IMR-90 (cell line): ENCODE results near the gene BEGAIN. TPM values are rescaled to one million over a fixed set of nuclear protein-coding genes. Genes with fewer than 3 reads are reported as not detected.

Experiments used
- ATAC-seq: fragments of 200-7000 bp; cut with Tn5 transposase; 2 replicates; pipeline ENCODE4 v1.9.1; 2020; ENCODE audit warnings: low read depth, mild to moderate bottlenecking, moderate library complexity
- BruUV-seq: library from RNA; stranded (reverse); fragments of 400-500 nt; replicated peaks from 2 replicates; lab custom pipeline; 2021; lab: Mats Ljungman, UMichigan
- CTCF ChIA-PET: fragments of 300-600 bp; formaldehyde crosslinking; extraction: SDS; loops from one replicate; lab custom pipeline; 2021; ENCODE audit warnings: antibody characterized with exemption; lab: Yijun Ruan, JAX
- POLR2A ChIA-PET: fragments of 300-600 bp; sonication (Branson Sonifier 250); formaldehyde crosslinking; loops from one replicate; lab custom pipeline; 2022; ENCODE audit warnings: antibody characterized with exemption; ENCODE audit not compliant: unreplicated experiment; lab: Charles Lee
- DNase-seq: peaks from one replicate; pipeline ENCODE4 v3.0.0; 2013
- H2AFZ ChIP-seq: replicated peaks from 2 replicates; pipeline ENCODE3; 2013; ENCODE audit warnings: low read length, mild to moderate bottlenecking; ENCODE audit not compliant: poor library complexity
- H2AK5ac ChIP-seq: 2 replicates; pipeline ENCODE4 v1.6.1; 2013; ENCODE audit warnings: low read depth, low read length, inconsistent platforms
- H2AK9ac ChIP-seq: replicated peaks from 2 replicates; pipeline ENCODE3; 2013; ENCODE audit warnings: mild to moderate bottlenecking, low read depth, low read length, moderate library complexity; ENCODE audit not compliant: poor library complexity
- H2BK120ac ChIP-seq: 2 replicates; pipeline ENCODE4 v1.6.1; 2013; ENCODE audit warnings: low read depth, low read length, inconsistent platforms
- H2BK15ac ChIP-seq: 3 replicates; pipeline ENCODE4 v1.6.1; 2013; ENCODE audit warnings: low read depth, low read length, inconsistent platforms
- H2BK20ac ChIP-seq: 2 replicates; pipeline ENCODE4 v1.6.1; 2013; ENCODE audit warnings: low read depth, mild to moderate bottlenecking, inconsistent platforms, low read length, moderate library complexity
- H2BK5ac ChIP-seq: 2 replicates; pipeline ENCODE4 v1.6.1; 2013; ENCODE audit warnings: mild to moderate bottlenecking, low read depth, low read length, inconsistent platforms; ENCODE audit not compliant: poor library complexity, severe bottlenecking
- H3K14ac ChIP-seq: replicated peaks from 2 replicates; pipeline ENCODE4 v1.6.1; 2013; ENCODE audit warnings: low read depth, low read length, inconsistent platforms
- H3K18ac ChIP-seq: 2 replicates; pipeline ENCODE4 v1.6.1; 2013; ENCODE audit warnings: low read depth, low read length, control low read depth
- H3K23ac ChIP-seq: 2 replicates; pipeline ENCODE4 v1.6.1; 2013; ENCODE audit warnings: low read depth, low read length, inconsistent platforms
- H3K27ac ChIP-seq: 2 replicates; pipeline ENCODE4 v1.5.1; 2013; ENCODE audit warnings: mild to moderate bottlenecking, control low read depth, low read length; ENCODE audit not compliant: insufficient read depth
- H3K27me3 ChIP-seq: 2 replicates; pipeline ENCODE4 v1.6.1; 2013; ENCODE audit warnings: low read length; ENCODE audit not compliant: control insufficient read depth, insufficient read depth
- H3K36me3 ChIP-seq: 2 replicates; pipeline ENCODE4 v1.6.1; 2013; ENCODE audit warnings: low read length, mixed read lengths; ENCODE audit not compliant: control insufficient read depth, insufficient read depth
- H3K4ac ChIP-seq: 2 replicates; pipeline ENCODE4 v1.6.1; 2013; ENCODE audit warnings: low read depth, low read length, inconsistent platforms
- H3K4me1 ChIP-seq: 2 replicates; pipeline ENCODE4 v1.6.1; 2013; ENCODE audit warnings: low read length, mixed read lengths; ENCODE audit not compliant: control insufficient read depth, insufficient read depth
- H3K4me2 ChIP-seq: 2 replicates; pipeline ENCODE4 v1.6.1; 2013; ENCODE audit warnings: low read depth, mild to moderate bottlenecking, control low read depth, low read length, moderate library complexity
- H3K4me3 ChIP-seq: 2 replicates; pipeline ENCODE4 v1.5.1; 2013; ENCODE audit warnings: low read depth, mild to moderate bottlenecking, control low read depth, low read length, moderate library complexity; ENCODE audit not compliant: insufficient read depth
- H3K56ac ChIP-seq: 2 replicates; pipeline ENCODE4 v1.6.1; 2013; ENCODE audit warnings: low read length, inconsistent platforms; ENCODE audit not compliant: insufficient read depth; ENCODE audit errors: extremely low read depth
- H3K79me1 ChIP-seq, 2 experiments: 2 replicates each; pipeline ENCODE4 v1.6.1; 2013; ENCODE audit warnings: low read length in 2 of 2, inconsistent platforms in 1 of 2, low read depth in 1 of 2
- H3K9ac ChIP-seq: 2 replicates; pipeline ENCODE4 v1.6.1; 2013; ENCODE audit warnings: low read depth, low read length, control low read depth
- H3K9me1 ChIP-seq: 2 replicates; pipeline ENCODE4 v1.6.1; 2013; ENCODE audit warnings: low read length, inconsistent platforms; ENCODE audit not compliant: insufficient read depth
- H3K9me3 ChIP-seq: 2 replicates; pipeline ENCODE4 v1.6.1; 2013; ENCODE audit warnings: low read length; ENCODE audit not compliant: control insufficient read depth, insufficient read depth
- H4K20me1 ChIP-seq: 2 replicates; pipeline ENCODE4 v1.6.1; 2013; ENCODE audit warnings: low read length, inconsistent platforms; ENCODE audit not compliant: insufficient read depth
- H4K5ac ChIP-seq: 2 replicates; pipeline ENCODE4 v1.6.1; 2013; ENCODE audit warnings: mild to moderate bottlenecking, low read depth, low read length, control low read depth
- H4K8ac ChIP-seq, 2 experiments: 2 replicates each; pipeline ENCODE4 v1.6.1; 2013; ENCODE audit warnings: low read depth in 2 of 2, low read length in 2 of 2, control low read depth in 1 of 2, inconsistent platforms in 1 of 2
- H4K91ac ChIP-seq: 2 replicates; pipeline ENCODE4 v1.6.1; 2013; ENCODE audit warnings: low read depth, low read length, inconsistent platforms; ENCODE audit not compliant: insufficient read depth
- CTCF ChIP-seq: conservative IDR thresholded peaks from 2 replicates; pipeline ENCODE4 v1.5.1; 2012; ENCODE audit warnings: mild to moderate bottlenecking, low read depth, low read length, improper control_type of control experiment
- FOS ChIP-seq: fragments of 150-350 bp; IDR thresholded peaks from 2 replicates; pipeline ENCODE4 v1.6.1; 2016; ENCODE audit warnings: low read depth, low read length
- NFE2L2 ChIP-seq: fragments of 150-350 bp; IDR thresholded peaks from 2 replicates; pipeline ENCODE4 v1.6.1; 2016; ENCODE audit warnings: low read depth, mild to moderate bottlenecking, low read length
- SMC3 ChIP-seq: fragments of 150-350 bp; IDR thresholded peaks from 2 replicates; pipeline ENCODE4 v1.6.1; 2016; ENCODE audit warnings: low read depth, mild to moderate bottlenecking, antibody characterized with exemption, low read length, moderate library complexity
- USF2 ChIP-seq: fragments of 150-350 bp; IDR thresholded peaks from 2 replicates; pipeline ENCODE4 v1.6.1; 2017; ENCODE audit warnings: mild to moderate bottlenecking, antibody characterized with exemption, low read length, low read depth
- WGBS, 2 experiments: methylation state at CpG; one replicate each; pipeline versions ENCODE4 v1.1.5 to v1.1.7; 2013; ENCODE audit warnings: missing lambda C conversion rate in 2 of 2; ENCODE audit not compliant: insufficient read length in 1 of 2; ENCODE audit errors: extremely low coverage in 2 of 2; 5-methylcytosine and 5-hydroxymethylcytosine counted together
- dilution Hi-C: fragments of 300-500 bp; cut with HindIII; formaldehyde crosslinking; loops from one replicate; pipeline ENCODE4 v1.14.3; 2018; ENCODE audit warnings: low sequenced_read_pairs; ENCODE audit not compliant: unreplicated experiment
- in situ Hi-C: fragments of 300-500 bp; cut with MboI; formaldehyde crosslinking; loops from 3 replicates; pipeline ENCODE4 v1.14.3; 2019; ENCODE audit warnings: low sequenced_read_pairs, inconsistent platforms, mixed read lengths
- intact Hi-C: fragments of 100-400 bp; cut with micrococcal nuclease; formaldehyde crosslinking; loops from 2 replicates; pipeline ENCODE4 v1.10.0; 2022
- polyA plus RNA-seq, 3 experiments: library from polyadenylated mRNA; depleted of rRNA; stranded (reverse); fragments of >200 nt; gene quantifications; 2 replicates each; pipeline ENCODE4 v1.2.3, GENCODE V29; 2012; ENCODE audit warnings: low replicate concordance in 1 of 3
- total RNA-seq: library from RNA; depleted of rRNA; stranded (reverse); fragments of >200 nt; gene quantifications from 2 replicates; pipeline ENCODE4 v1.2.3, GENCODE V29; 2012

BEGAIN gene
- total and polyA plus RNA-seq, 2 of the 4 experiments (the other 2 are of a cell fraction) = 0.18 to 0.99 TPM

GRCh38 chr14:100622708-100623485 lies 35.7 kb upstream of the BEGAIN start:
- Histone ChIP-seq H4K91ac (no peak overlapping the region), H3K36me3 (no peaks in the 10 kb centered on the region), H3K27me3 (peaks cover 68% of the 10 kb centered on the region), H3K9me3 (peaks cover 2% of the 10 kb centered on the region), H4K20me1 (no peaks in the 10 kb centered on the region), H4K8ac (no peak overlapping the region), H2AFZ (no peak overlapping the region), H2BK15ac (no peak overlapping the region), H3K4me3 (no peak overlapping the region), H4K5ac (no peak overlapping the region), H2AK9ac (no peak overlapping the region), H2BK120ac (no peak overlapping the region), H3K14ac (no peak overlapping the region), H3K79me1 (no peaks in the 10 kb centered on the region), H3K18ac (no peak overlapping the region), H3K9me1 (no peaks in the 10 kb centered on the region), H2AK5ac (no peak overlapping the region), H2BK20ac (no peak overlapping the region), H3K56ac (no peak overlapping the region), H3K4ac (no peak overlapping the region), H3K4me1 (no peaks in the 10 kb centered on the region), H3K4me2 (no peak overlapping the region), H3K23ac (no peak overlapping the region), H2BK5ac (no peak overlapping the region), H3K27ac (no peak overlapping the region), H3K9ac (no peak overlapping the region)
- in situ Hi-C loops (no loop called here), dilution Hi-C loops (no loop called here), intact Hi-C loops (no loop called here)
- no TSS peak for BruUV-seq
- ChIA-PET CTCF (no interaction called here), POLR2A (no interaction called here)
- WGBS, 2 experiments = 79% methylated on average over 6 of the region's 22 CpGs; no CpG with 5 or more reads in 1 of the 2 experiments
- ATAC-seq (no peak), DNase-seq (no peak)
- TF ChIP-seq NFE2L2 (no peak), CTCF (no peak), USF2 (no peak), SMC3 (no peak), FOS (no peak)
